GM19035 (cell line): ENCODE results near the gene CARM1.
"Not testable (repeated sequence)": the region's sequence is repeated elsewhere in the genome, so short reads cannot be mapped to it uniquely, and the experiment has no call there.

Experiments used
- ATAC-seq: cut with Tn5 transposase; IDR thresholded peaks from one replicate; pipeline ENCODE4 v1.9.1; 2021; ENCODE audit not compliant: unreplicated experiment

Gene CARM1

DNA sequence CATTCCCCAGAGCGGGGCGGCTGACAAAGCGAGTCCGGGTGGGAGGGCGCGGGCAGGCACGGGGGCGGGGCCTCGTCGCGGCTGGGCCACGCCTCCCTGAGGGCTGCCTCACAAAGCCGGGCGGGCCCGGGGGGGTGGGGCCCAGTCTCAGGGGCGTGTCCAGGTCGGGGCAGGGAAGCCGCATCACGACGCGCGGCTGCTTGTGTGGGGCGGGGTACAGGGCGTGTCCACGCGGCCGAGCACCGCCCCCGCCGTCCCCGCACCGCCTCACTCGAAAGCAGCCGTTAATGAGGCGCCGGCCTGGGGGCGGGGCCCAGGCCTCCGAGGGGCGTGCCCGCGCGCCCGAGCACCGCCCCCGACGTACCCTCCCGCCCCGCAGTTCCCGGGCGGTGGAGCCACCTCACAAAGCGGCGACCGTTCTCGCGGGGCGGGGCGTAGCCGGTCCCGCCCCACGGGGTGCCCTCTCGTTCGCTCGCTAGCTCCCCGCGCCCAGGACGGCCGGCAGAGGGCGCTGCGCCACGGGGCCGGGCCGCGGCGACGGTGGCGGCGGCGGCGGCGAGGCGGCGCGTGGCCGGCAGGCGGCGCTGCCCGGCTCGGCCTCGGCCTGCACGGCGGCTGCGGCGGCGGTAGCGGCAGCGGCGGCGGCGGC lies at the start of gene CARM1:
TSS of gene CARM1 (plus strand) at position 599 of the 649 bp plus-strand sequence. CDS start 150 bp downstream, outside the sequence.
- peak; percentile 71 for ATAC-seq

DNA sequence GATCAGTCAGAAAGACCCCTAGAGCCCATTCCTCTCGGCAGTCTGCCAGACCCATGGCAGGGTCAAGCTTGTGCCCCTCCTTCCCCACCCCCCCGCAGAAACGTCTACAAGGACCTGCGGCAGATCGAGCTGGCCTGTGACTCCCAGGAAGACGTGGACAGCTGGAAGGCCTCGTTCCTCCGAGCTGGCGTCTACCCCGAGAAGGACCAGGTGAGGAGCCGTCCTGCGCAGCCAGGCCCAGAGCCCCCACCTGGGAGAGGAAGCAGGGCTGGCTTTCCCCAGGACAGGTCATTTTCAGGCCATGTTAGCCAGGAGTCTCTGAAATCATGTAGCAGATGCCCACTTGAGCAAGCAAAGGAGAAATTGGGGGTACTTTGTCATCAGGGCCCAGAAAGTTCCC lies 47.7 kb upstream of the CARM1 start:
- no peak for ATAC-seq

DNA sequence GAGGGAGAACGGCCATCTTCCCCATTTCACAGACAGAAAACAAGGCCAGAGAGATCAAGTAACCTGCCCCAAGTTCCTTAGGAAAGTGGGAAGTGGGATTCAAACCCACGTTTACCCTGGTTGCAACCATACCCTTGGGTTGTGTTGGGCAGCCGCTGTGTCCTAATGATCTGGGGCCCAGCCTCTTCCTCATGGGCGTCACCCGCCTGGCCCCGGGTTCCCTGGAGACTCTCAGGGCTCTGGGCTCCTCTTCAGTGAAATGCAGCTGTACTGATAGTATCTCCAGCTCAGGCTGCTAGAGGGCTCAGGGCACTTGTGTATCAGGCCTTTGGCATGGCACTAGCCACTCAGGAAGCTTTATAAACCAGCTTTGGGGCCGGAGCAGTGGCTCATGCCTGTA lies 45.1 kb upstream of the CARM1 start:
- no peak for ATAC-seq

DNA sequence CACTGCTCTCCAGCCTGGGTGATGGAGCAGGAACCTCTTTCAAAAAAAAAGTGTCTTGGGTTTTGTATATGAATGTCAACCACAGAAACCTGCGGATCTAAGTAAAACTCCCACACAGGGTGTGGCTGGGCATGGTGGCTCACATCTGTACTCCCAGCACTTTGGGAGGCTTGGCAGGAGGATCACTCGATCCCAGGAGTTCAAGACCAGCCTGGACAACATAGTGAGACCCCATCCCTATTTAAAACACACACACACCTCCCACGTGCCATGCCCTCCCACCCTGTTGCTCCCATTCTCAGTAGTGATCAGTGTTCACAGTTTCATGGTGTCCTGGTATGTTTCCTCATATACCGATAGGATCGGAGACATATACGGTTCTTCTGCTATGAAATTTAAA lies 44.5 kb upstream of the CARM1 start:
- no peak for ATAC-seq

DNA sequence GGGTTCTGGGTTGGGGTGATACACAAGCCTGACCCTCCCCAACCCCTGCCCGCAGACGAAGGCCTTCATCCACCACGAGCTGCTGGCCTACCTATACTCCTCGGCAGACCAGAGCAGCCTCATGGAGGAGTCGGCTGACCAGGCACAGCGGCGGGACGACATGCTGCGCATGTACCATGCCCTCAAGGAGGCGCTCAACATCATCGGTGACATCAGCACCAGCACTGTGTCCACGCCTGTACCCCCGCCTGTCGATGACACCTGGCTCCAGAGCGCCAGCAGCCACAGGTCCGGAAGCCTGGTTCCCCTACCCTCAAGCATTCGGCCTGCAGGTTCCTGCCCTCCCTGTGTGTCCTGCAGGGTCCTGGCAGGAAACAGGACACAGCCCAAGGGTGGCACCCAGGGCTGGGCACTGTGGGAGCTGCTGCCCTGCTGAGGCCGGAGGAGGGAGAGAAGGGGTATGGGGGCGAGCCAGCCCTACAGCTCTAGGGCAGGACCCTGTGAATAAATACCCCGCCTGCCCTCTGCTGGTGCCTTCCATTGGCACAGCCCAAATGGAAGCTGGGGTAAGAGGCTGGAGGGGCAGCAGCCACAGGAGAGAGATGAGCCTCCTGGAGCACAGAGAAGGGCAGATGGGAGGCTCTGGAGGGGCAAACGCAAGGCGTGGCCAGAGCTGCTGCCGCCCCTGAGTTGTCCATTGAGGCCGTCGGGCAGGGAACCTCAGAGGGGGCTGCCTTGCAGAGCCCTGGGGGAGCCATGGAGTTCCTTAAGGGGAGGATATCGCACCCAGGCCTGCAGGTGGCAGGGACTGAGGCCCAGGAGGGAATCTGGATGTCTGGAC lies 42.2 kb upstream of the CARM1 start:
- ATAC-seq = no peak

DNA sequence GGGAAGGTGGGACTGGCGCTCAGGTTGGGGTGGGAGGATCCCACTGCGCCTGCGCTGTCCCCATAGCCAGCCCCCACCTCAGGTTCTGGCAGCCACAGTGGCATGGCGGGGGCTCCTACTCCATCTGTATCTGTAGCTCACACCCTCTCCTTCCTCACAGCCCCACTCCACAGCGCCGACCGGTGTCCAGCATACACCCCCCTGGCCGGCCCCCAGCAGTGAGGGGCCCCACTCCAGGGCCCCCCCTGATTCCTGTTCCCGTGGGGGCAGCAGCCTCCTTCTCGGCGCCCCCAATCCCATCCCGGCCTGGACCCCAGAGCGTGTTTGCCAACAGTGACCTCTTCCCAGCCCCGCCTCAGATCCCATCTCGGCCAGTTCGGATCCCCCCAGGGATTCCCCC lies 41.4 kb upstream of the CARM1 start:
- ATAC-seq = no peak

DNA sequence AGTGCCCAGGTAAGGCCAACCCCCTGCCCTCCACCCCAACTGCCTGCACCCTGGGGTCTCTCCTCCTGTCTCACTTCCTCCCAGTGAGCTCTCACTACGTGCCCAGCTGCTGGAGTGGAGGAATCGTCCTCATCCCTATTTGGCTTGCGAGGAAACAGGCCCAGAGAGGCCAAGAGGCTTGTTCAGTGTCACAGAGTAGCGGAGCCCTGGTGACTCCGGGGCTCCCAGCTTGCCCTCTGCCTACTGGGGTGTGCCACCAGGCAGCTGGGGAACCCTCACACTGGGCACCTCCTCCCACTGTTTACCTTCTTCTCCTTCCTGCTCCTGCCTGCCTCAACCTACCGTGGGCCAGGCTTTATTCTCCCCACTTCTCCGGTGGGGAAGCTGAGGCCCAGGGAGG lies 41.0 kb upstream of the CARM1 start:
- ATAC-seq = no peak

DNA sequence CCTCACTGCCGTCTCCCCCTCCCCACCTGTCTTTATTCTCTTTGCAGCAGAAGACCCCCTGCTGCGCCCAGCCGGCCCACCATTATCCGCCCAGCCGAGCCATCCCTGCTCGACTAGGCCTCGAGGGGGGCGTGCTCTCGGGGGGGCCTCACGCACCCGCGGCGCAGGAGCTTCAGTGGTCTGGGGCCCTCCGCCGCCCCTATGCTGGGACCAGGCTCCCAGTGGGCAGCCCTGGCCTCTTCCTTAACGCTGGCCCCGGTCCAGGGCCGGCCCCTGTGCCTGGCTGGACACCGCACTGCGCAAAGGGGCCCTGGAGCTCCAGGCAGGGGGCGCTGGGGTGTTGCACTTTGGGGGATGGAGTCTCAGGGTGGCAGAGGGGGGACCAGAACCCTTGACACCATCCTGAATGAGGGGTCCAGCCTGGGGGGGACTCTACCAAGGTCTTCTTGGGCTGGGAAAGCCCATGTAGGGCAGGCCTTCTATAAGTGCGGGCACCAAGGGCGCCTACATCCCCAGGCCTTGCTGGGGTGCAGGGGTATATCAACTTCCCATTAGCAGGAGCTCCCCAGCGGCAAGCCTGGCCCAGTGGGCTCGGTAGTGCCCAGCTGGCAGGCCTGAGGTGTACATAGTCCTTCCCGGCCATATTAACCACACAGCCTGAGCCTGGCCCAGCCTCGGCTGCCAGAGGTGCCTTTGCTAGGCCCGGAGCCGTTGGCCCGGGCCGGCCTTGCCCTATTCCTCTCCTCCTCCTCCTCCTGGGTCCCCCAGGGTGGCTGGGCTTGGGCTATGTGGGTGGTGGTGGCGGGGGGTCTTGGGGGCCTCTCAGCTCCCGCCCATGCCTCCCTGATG lies 40.2 kb upstream of the CARM1 start:
- ATAC-seq = no peak

DNA sequence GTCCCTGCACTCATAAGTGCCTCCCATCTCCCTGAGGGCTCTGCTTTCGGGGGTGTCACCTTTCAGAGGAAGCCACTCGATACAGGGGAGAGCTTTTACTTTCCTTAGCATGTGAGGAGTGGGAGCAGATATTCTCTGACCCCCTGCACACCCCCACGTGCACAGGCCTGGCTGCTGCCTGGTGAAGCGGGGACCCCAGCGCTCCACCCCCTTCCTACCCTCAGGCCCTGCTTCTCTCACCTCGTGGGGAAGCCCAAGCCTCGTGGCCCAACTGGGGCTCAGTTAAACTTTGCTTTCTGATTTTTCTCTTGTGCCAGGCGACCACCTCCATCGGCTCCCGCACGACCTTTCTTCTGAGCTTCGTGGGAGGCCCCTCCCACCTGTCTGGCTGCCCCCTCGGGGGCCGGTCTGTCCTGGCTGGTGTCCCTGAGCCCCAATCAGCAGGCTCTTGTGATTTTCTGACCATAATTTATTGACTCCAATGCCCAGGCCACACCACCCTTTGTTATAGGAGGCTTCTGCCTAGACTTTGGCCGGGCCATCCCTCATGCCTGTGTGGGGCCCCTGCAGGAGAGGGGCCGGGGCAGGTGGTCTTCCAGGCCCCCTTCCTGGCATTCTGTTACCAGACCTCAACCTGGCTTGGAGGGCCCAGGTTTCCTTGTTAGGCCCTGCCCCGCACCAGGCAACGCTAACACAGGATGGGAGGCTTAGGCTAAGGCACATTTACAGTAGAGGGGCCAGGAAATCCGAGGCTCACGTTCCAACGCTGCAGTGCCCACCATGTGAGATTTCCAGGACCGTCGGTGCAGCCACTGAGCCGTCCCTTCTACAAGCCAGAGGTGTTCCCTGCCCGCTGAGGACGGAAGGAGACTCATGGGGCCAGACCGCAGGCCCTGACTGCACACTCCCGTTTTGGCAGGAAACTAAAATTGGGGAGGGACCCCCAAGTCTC lies 39.1 kb upstream of the CARM1 start:
- ATAC-seq = no peak

DNA sequence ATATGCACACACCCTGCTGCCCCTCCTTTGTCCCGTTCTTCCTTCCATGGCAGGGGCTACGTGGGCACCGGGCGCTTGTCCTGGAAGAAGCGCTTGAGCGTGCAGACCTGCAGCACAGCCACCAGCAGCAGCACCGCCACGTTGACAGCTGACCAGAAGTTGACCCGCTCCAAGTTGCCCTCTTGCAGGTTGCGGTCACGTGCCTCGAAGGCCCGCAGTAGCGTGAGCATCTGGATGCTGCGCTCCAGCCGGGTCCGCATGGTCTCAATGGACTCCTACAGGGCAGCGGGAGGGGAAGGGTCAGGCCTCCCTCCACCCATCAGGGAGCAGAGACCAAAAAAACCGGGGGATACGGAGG lies 38.4 kb upstream of the CARM1 start:
- no peak for ATAC-seq

DNA sequence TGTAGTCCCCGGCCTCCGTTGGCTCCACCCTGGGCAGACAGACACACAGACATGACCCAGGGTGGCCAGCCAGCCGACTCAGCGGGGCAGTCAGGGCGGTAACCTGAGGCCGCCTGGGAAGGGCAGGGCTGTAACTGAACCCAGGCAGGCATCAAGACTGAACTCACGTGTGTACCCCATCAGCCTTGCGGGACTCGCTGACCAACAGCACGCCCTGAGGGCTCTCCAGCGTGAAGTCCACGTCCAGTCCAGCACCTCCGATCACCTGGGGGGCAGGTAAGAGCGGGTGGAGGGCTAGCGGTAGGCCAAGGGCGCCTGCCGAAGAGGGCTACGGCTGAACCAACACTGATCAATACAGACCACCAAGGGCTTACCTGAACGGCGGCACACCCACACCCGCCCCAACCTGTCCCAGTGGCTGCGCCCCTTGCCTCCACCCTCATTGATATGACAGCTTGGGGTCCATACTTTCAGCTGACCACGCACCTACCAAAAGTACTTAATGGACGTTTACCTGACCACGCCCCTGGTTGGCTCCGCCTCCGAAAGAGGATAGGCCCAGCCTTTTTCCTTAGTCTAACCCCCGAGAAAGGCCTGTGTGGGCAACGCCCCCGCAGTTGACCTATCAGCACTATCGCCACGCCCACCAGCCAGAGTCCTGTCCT lies 36.1 kb upstream of the CARM1 start:
- peak; percentile 2 for ATAC-seq

DNA sequence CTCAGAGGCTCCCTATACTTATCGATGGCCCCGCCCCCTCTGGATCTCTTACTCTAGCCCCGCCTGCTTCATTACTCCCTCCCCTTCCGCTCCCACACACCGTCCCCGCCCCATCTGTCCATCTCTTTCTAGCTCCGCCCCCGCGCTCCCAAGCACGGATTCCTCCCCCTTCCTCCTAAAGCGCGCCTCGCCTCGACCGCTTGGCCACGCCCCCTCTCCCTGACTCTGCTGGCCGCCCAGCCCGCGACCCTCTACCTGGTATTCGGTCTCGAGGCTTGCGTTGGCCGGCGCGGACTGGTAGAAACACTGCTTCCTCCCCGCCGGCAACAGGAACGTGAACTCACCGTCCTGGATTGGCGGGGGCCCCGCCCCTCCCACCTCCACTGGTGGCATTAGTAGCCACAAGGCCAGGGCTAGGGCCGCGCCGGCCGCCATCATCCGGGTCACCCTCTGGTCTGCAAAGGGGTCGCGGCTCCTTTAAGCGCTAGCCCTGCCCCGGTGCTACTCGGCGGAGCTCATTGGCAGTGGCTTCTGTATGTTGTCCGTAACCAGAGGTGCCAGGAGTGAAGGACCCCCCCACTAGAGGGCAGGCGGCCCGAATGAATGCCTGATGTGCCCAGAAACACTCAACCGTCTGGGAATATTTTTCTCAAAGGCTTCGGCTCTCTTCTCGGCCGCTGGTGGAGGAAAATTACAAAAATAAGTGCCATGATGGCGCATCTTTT lies 35.4 kb upstream of the CARM1 start, which contains the start of gene TMED1:
TSS of gene TMED1 (minus strand) at position 459 of the 725 bp plus-strand sequence. CDS start at position 438, 21 bp downstream.
- ATAC-seq = peak; percentile 74

DNA sequence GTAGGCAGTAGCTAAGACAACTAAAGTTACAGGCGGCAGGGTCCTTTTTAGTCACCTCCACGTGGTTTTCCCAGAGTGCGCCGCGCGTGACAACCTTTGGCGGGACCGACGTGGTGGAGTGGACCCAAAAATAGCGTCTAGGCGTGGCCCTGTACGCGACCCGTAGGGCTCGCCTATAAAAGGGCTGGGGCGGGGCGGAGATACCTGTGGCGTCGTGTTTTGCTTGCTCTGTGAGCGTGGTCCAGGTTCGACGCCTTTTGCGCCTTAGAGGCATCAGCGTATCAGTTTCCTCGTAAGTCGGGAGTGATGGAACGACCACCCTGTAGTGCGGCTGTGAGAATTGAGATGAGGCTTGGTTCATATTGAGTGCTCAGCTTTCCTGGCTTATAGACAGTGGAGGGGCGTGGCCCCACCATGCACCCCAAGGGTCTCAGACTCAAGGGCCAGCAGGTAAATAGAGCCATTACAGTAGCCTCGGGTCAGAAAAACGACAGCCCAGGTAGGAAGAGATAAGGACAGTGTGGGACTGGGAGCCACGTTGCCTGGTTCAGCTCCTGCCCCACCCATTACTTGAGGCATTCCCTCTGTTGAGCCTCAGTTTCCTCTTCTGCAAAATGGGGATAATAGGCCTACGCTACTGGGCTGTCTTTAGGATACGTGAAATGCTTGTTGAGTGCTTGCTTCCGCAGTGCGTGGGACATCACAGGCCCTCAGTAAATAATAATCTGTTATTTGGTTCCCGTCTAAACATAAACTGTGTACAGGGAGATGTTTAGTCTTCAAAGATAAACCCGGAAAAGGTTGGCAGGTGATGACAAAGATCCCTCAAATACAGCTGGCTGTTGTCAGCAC lies 34.6 kb upstream of the CARM1 start:
- ATAC-seq = peak; percentile 13

DNA sequence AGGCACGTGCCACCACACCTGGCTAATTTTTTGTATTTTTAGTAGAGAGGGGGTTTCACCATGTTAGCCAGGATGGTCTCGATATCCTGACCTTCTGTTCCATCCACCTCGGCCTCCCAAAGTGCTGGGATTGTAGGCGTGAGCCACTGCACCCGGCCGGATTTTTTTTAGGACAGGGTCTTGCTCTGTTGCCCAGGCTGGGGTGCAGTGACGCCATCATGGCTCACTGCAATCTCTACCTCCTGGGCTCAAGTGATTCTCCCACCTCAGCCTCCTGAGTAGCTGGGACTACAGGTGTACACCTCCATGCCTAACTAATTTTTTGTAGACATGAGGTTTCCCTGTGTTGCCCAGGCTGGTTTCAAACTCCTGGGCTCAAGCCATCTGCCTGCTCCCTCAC lies 33.7 kb upstream of the CARM1 start:
- ATAC-seq = not testable (repeated sequence)

DNA sequence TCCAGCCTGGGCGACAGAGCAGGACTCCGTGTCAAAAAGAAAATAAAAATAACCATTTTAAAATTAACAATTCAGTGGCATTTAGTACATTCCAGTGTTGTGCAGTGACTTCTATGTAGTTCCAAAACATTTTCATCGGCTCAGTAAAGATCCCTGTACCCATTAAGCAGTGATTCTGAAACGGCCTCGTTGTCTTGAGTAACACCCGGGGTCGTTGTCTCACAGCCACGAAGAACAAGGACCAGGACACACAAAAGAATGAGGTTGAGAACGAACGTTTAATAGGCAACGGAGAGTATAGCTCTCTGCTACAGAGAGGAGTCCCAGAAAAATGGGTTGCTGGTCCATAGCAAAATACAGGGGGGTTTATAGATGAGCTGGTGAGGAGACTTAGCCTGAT lies 33.0 kb upstream of the CARM1 start:
- no peak for ATAC-seq

DNA sequence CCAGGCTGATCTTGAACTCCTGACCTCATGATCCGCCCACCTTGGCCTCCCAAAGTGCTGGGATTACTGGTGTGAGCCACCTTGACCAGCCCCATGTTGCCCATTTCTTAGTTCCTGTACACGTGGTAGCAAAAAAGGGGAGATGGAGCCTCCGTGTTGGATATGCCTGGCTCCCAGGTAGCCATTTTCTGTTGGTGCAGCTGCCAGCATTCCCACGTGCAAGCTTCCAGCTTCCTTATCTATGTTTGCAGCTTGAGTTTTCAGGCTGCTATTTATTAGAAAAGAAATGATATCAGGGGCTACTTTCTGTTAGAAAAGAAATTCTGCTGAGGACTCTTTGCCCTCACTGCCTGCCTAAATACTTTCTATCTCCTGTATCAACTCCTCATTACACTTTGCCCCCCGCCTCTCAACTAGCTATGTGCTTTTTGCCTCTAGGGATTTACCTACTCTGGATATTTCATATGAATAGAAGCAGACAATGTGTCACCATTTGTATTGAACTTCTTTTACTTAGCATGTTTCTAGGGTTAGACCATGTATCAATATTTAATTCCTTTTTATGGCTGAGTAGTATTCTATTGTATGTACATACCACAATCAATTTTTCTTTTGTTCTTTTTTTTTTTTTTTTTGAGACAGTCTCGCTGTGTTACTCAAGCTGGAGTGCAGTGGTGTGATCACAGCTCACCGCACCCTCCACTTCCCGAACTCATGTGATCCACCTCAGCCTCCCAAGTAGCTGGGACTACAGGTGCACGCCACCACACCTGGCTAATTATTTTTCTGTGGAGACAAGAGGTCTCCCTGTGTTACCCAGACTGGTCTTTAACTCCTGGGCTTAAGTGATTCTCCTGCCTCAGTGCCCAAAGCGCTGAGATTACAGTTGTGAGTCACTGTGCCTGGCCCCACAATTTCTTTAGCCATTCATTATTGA lies 32.0 kb upstream of the CARM1 start:
- ATAC-seq = no peak

DNA sequence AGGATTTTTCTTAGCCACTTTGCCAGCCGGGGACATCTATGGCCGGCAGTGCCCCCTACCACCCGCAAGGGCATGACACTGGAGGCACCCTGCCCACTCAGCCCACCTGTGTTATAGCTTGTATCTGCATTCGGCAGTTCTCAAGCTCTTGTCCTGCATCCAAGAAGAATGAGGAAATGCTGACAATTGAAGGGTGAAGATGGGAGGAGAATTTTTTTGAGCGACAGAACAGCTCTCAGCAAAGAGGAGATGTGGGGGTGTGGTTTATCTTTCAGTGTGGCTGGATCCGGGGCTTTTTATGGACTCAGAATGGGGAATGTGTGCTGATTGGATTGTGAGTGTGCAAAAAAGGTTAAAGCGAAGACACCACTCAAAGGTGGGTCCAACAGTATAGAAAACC lies 28.6 kb upstream of the CARM1 start:
- no peak for ATAC-seq
